GM18868 (cell line): ENCODE data around the gene A4GNT.
"Not testable (repeated sequence)": the region's sequence is repeated elsewhere in the genome, so short reads cannot be mapped to it uniquely, and the experiment has no call there.

Experiments used
- ATAC-seq: cut with Tn5 transposase; IDR thresholded peaks from one replicate; pipeline ENCODE4 v1.9.1; 2021; ENCODE audit warnings: mild to moderate bottlenecking, moderate library complexity; ENCODE audit not compliant: unreplicated experiment

Gene A4GNT

GRCh38 chr3:138119423-138119766, 12.8 kb downstream of the A4GNT start:
- no peak for ATAC-seq

DNA sequence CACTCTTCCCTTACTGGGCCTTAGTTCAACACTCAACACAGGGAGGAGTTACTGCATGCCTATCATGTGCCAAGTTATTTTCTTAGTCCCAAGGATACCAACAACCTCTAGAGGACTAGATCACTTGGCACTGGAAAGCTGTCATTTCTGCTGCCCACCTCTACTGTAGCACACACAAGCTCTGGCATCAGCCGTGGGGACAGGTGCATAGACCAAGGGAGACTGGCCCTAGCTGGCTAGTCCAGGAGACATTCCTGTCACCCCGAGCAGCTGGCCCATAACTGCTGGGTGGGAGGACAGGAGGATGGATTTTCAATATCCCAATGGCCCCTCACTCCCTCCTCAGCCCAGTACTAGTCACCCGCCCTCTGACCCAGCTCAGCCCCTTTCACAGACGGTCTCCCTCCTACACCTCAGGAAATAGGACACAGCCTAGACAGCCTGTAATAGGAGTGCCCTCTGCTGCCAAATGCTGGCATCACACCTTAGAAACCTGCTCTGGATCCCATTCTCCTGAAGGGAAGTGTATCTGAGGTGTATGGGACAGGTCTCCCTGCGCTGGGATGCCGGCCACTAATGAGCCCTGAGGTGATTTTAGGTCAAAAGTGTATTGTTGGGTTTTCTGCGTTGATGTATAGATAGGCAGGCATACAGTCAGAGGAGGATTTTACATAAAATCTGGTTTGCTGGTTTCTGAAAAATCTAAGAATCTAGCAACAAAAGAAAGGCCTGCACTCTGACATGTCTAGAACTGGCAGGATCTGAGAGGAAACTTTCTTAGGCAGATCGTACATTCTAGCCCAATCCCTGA, 13.4 kb downstream of the A4GNT start:
- ATAC-seq = peak; percentile 72

DNA sequence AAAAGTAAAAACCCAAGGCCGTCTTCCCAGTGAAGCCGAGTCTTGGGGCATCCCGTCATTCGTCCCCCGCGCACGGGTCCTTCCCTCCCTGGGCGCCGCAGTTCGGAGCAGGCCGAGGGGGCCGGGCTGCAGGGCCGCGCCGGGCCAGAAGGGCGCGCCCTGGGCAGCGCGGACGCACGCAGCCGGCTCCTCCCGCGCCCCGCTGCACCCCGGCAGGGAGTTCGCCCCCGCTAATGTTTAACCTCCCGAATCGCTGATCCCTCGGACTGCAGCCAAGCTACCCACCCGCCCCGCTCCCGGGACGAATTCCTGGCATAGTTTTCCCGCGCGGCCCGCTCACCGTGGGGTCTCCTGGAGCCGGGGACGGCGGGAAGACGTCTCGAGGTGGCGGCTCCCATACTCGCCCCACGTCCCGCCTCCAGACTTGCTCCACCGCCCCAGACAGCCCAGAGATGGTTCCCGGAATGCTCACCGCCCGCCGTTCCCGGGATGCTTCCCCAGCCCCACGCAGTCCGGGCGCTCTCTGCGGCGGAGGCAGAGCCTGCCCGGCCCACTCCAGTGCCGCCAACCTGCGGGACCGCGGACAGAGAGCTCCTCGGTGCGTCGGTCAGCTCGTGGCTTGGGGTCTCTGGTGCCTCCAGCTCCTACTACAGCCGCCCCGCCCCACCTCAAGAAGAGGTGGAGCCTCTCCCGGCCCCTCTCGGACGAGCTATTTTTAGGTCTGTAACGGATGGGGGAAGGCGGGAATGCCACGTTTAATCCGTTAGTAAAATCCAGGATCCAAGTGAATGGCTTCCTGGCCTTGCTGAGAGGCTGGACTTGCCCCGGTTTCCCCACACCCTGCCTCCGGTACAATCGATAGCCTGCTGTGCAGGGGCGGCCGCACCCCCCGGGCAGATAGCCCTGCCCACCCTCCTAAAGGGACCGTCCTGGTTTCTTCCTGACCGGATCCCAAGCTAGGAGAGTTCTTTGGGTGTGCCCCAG, 16.9 kb downstream of the A4GNT start, which contains the start of gene DZIP1L:
Gene DZIP1L (minus strand): TSS at position 621 of the 984 bp plus-strand sequence. CDS start 11,637 bp downstream, outside the sequence.
- ATAC-seq = peak; percentile 58

DNA sequence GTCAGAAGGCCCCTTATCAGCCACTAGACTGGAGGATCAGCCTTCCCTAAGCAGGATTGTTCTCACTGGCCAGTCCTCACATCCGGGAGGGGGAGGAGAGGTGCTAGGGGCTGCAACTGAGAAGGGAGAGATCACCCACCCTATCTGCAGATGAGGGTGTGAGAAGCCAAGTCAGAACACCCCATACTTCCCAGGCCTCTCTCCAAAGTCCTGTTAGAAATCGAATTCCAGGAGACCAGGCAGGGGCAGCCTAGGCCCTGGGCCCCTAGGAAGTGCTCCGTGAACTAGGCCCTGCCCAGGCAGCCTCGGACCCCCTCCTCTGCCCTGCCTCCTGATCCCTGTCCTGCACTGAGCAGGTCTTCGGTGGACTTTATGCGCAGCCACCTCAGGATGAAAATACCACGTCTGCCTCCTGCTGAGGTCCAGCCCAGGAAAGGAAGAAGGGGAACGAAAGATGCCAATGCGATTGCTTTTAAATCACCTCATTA, 17.7 kb downstream of the A4GNT start:
- ATAC-seq = no peak

GRCh38 chr3:138113326-138113725, 18.9 kb downstream of the A4GNT start:
- no peak for ATAC-seq

GRCh38 chr3:138112362-138112761, 19.8 kb downstream of the A4GNT start:
- no peak for ATAC-seq

GRCh38 chr3:138105598-138105997, 26.6 kb downstream of the A4GNT start:
- ATAC-seq = no peak

DNA sequence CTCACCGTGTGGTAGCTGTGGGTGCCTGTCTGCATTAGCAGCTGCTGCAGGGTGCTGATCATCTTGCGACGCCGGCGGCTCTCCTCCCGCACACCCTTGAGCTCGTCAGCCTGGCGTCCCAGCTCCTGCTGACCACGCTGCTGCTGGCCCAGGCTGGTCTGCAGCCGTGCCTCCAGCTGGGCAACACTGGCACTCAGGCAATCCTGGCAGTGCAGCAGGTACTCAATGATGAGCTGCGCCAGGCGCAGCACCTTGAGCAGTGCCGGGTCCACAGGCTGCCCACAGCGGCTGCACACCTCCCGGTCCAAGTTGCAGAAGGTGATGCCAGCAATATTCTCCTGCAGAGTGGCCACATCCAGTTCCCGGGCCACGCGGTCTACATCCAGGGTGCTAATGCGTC, 28.7 kb downstream of the A4GNT start:
- ATAC-seq = no peak

- ATAC-seq = not testable (repeated sequence)
These were observed 30.7 kb downstream of the A4GNT start for GRCh38 chr3:138101351-138101940.

DNA sequence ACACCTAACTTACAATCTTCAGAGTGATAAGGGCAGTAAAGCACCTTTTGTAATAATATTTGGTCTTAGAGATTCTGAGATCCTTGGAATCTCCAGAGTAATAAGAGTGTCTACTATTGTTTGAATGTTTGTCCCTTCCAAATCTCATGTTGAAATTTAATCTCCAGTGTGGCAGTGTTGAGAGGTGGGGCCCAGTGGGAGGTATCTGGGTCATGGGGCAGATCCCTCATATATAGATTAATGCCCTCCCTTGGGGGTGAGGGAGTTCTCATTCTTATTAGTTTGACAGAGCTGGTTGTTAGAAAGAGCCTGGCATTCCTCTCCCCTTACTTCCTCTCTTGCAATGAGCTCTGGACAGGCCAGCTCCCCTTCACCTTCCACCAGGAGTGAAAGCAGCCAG, 32.8 kb downstream of the A4GNT start:
- no peak for ATAC-seq

- peak; percentile 50 for ATAC-seq
These were observed 34.7 kb downstream of the A4GNT start for GRCh38 chr3:138097192-138098172.

GRCh38 chr3:138093721-138094120, 38.5 kb downstream of the A4GNT start:
- no peak for ATAC-seq

DNA sequence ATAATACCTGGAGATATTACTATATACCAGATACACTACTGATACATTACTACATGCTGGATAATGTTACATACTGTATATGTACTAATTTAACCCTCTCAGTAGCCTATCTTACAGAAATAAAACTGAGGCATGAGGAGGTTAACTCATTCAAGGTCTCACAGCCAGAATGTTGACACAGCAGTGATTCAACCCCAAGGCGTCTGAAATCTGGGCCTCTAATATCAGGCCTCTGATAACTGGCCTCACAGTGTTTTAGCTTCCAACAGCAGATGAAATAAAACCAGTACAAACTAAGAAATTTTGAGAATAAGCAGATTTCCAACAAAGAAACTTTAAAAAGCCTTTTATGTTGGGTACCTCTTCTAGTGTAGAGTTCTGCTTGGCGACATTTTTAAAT, 40.2 kb downstream of the A4GNT start:
- ATAC-seq = no peak

DNA sequence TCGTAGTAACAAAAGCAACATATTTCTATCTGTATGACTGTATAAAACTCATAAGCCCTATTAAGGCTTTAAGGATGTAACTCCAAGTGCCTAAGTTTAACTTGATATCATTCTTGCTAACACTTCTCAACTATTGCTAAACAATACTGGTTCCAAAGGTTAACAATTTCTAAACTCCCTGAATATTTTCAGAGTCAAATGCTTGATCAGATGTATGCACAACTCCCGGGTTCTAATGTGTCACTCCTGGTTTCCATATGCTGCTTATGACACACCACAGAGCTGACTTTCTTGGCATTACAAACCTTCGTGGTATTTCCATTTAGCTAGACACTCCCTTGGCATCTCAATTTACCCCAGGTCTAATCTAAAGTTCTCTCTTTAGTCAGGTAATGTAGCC, 43.1 kb downstream of the A4GNT start:
- ATAC-seq = no peak

- ATAC-seq = not testable (repeated sequence)
These were observed 46.4 kb downstream of the A4GNT start for GRCh38 chr3:138085745-138086144.

DNA sequence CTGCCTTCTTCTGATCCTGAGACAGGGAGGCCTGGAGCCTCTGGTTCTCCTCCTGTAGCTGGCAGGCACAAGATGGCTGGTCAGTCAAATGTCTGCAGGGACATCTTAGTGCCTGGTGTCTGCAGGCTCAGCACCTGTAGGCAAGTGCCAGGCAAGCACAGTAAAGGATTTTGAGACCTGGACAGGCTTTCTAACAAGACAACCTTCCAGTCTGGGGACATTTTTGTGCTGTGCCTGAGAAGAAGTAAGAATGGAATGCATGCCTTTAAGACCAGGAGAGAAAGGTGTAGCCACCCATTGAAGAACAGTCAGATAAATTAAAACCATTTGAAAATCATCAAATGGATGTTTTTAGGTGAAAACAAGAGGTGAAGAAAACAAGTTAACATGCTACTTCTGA, 48.0 kb downstream of the A4GNT start:
- no peak for ATAC-seq

- no peak for ATAC-seq
These were observed 49.2 kb downstream of the A4GNT start for GRCh38 chr3:138082992-138083386.

GRCh38 chr3:138082085-138082991, 49.9 kb downstream of the A4GNT start:
- ATAC-seq = no peak
